ENCODE data around the gene HHAT. TPM values are rescaled to one million over a fixed set of nuclear protein-coding genes. Genes with fewer than 3 reads are reported as not detected.

Gene HHAT
- total and polyA plus RNA-seq, 2 donors (not counting 3 experiments of a cell fraction or from before 2014, with no cell fraction given): 2.4 to 4.3 TPM

DNA sequence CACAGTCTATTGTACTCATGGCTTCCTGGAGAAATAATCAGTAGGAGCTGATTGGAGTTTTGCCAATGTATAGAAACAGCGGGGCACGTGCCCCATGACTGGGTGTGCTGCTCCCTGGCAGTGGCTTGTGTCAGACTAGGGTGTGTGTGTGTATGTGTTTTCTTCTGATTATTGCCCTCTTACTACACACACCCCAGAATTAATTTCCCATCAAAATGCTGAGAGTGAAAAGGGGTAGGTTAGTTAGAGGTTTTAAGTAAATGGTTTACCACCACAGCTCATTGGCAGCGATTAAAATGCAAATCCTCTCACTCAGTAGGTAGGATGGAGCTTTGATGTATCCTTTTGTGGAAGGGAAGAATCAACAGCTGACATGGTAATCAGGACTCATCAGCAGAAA lies 29.9 kb downstream of the HHAT start:
- DNase-seq (ENCODE audit: low read depth, low spot score): peak; percentile 41
- Histone ChIP-seq H3K27me3 (ENCODE audit: control insufficient read depth in 2 of 2, insufficient read depth in 2 of 2, low read length in 2 of 2) (no peaks in the 10 kb centered on the region), H3K36me3 (ENCODE audit: control insufficient read depth in 2 of 2, extremely low read depth in 1 of 2, insufficient read depth in 2 of 2, low read length in 2 of 2) (no peaks in the 10 kb centered on the region), H3K9me1 (replicated peaks; ENCODE audit: control insufficient read depth, extremely low read depth, insufficient read depth, low read length) (no peaks in the 10 kb centered on the region), H2AFZ (ENCODE audit: low read depth, low read length) (no peak overlapping the region), H3K79me2 (ENCODE audit: control insufficient read depth, insufficient read depth, low read length) (no peaks in the 10 kb centered on the region), H3K9ac (replicated peaks; ENCODE audit: extremely low read depth, insufficient read depth, low read length) (no peak overlapping the region), H4K20me1 (replicated peaks; ENCODE audit: control insufficient read depth, extremely low read depth, insufficient read depth, low read length) (no peaks in the 10 kb centered on the region), H3K9me3 (replicated peaks; ENCODE audit: control insufficient read depth, insufficient read depth, low read length) (no peaks in the 10 kb centered on the region), H3K27ac (ENCODE audit: insufficient read depth, low read depth, low read length) (no peak overlapping the region), H3K4me1 (ENCODE audit: control insufficient read depth, extremely low read depth, insufficient read depth, low read length) (no peaks in the 10 kb centered on the region), H3K4me3 (replicated peaks in 1 of 3; ENCODE audit: insufficient read depth in 1 of 3, low read depth in 1 of 3, low read length in 3 of 3) (no peak overlapping the region), H3K4me2 (ENCODE audit: insufficient read depth, low read length) (no peak overlapping the region)
- TF ChIP-seq, protein P1, sequence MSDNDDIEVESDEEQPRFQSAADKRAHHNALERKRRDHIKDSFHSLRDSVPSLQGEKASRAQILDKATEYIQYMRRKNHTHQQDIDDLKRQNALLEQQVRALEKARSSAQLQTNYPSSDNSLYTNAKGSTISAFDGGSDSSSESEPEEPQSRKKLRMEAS (IDR thresholded peaks at IDR 0.05; ENCODE audit: insufficient read depth, insufficient read length): peak; percentile 39
- no peak for TF ChIP-seq MYC (IDR thresholded peaks at IDR 0.05; ENCODE audit: low read depth, low read length)
- no TSS peak for BruUV-seq (replicated peaks)
- FAIRE-seq: no peak
- dilution Hi-C loops (cut with MboI; ENCODE audit: extremely low pct_ligation_motif_present, low sequenced_read_pairs) (loop anchor here (25.0 kb wide), 1 partner anchor 521 kb away; the partner anchor contains the start of gene UTP25), intact Hi-C loops (cut with micrococcal nuclease) (no loop called here)
- CTCF ChIA-PET: interaction anchor here (0.6 to 1.5 kb wide), 5 partner anchors 8 to 214 kb away, joined by 3 to 6 read pairs (median 3); no protein-coding TSS in a partner anchor
- POLR2A ChIA-PET: interaction anchor here (0.6 kb wide), 1 partner anchor 383 kb away, joined by 3 read pairs; no protein-coding TSS in a partner anchor

GRCh38 chr1:210359255-210359654 lies 30.6 kb downstream of the HHAT start:
- CTCF ChIA-PET: interaction anchor here (1.0 to 1.5 kb wide), 4 partner anchors 9 to 159 kb away, joined by 3 to 6 read pairs (median 4); no protein-coding TSS in a partner anchor
- Histone ChIP-seq H3K4me1 (ENCODE audit: control insufficient read depth, extremely low read depth, insufficient read depth, low read length) (no peaks in the 10 kb centered on the region), H3K27me3 (ENCODE audit: control insufficient read depth in 2 of 2, insufficient read depth in 2 of 2, low read length in 2 of 2) (no peaks in the 10 kb centered on the region), H3K9me3 (replicated peaks; ENCODE audit: control insufficient read depth, insufficient read depth, low read length) (no peaks in the 10 kb centered on the region), H2AFZ (ENCODE audit: low read depth, low read length) (no peak overlapping the region), H3K79me2 (ENCODE audit: control insufficient read depth, insufficient read depth, low read length) (no peaks in the 10 kb centered on the region), H4K20me1 (replicated peaks; ENCODE audit: control insufficient read depth, extremely low read depth, insufficient read depth, low read length) (no peaks in the 10 kb centered on the region), H3K4me2 (ENCODE audit: insufficient read depth, low read length) (no peak overlapping the region), H3K9ac (replicated peaks; ENCODE audit: extremely low read depth, insufficient read depth, low read length) (no peak overlapping the region), H3K4me3 (replicated peaks in 1 of 3; ENCODE audit: insufficient read depth in 1 of 3, low read depth in 1 of 3, low read length in 3 of 3) (no peak overlapping the region), H3K27ac (ENCODE audit: insufficient read depth, low read depth, low read length) (no peak overlapping the region), H3K9me1 (replicated peaks; ENCODE audit: control insufficient read depth, extremely low read depth, insufficient read depth, low read length) (no peaks in the 10 kb centered on the region), H3K36me3 (ENCODE audit: control insufficient read depth in 2 of 2, extremely low read depth in 1 of 2, insufficient read depth in 2 of 2, low read length in 2 of 2) (no peaks in the 10 kb centered on the region)
- intact Hi-C loops (cut with micrococcal nuclease) (no loop called here), dilution Hi-C loops (cut with MboI; ENCODE audit: extremely low pct_ligation_motif_present, low sequenced_read_pairs) (loop anchor here (25.0 kb wide), 1 partner anchor 522 kb away; the partner anchor contains the start of gene UTP25)
- FAIRE-seq: no peak
- no peak for TF ChIP-seq POLR2AphosphoS5 (IDR thresholded peaks at IDR 0.05; ENCODE audit: insufficient read depth, low read depth, low read length)
- TF ChIP-seq FOS (IDR thresholded peaks at IDR 0.05; ENCODE audit: borderline replicate concordance, insufficient read depth, low read length): no peak
- no peak for TF ChIP-seq GATA2 (IDR thresholded peaks at IDR 0.05; ENCODE audit: insufficient read depth, insufficient read length, low read depth, low read length)
- TF ChIP-seq MYC (IDR thresholded peaks at IDR 0.05; ENCODE audit: low read depth, low read length): no peak
- no peak for TF ChIP-seq JUN (IDR thresholded peaks at IDR 0.05; ENCODE audit: borderline replicate concordance, insufficient read depth, insufficient read length, low read depth)
- TF ChIP-seq EZH2 (IDR thresholded peaks at IDR 0.05; ENCODE audit: borderline replicate concordance, low read depth, low read length, severe bottlenecking): no peak
- TF ChIP-seq, protein P1 (IDR thresholded peaks at IDR 0.05; ENCODE audit: insufficient read depth, insufficient read length): no peak
- TF ChIP-seq CTCF (IDR thresholded peaks at IDR 0.05; ENCODE audit: extremely low read depth in 1 of 2, insufficient read depth in 1 of 2, low read depth in 1 of 2, low read length in 2 of 2): no peak
- no peak for TF ChIP-seq POLR2A (IDR thresholded peaks at IDR 0.05; ENCODE audit: low read depth, low read length)
- no peak for DNase-seq (ENCODE audit: low read depth, low spot score)
- POLR2A ChIA-PET: no interaction called here
- no TSS peak for BruUV-seq (replicated peaks)
